ENCODE measurements around the gene APOC4.

DNA sequence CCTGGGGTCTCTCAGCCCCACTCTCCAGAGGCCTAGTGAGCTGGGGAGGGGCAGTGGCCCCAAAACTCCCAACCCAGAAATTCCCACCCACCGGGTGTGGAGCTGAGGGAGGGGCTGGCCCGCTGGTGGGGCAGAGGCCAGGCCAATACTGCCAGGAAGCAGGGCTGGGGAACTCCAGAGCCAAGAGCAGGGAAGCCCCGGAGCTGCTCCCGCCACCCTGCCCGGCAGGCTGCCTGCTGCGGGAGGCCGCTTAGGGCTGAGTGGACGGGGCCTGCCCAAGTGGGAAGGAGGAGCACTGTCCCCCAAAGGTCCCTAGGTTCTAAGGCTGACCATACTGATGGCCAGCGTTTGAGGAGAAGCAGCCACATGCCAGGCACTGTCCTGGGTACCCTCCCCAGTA lies 46.2 kb downstream of the APOC4 start:
- TF ChIP-seq EZH2phosphoT487 (IDR thresholded peaks at IDR 0.05; ENCODE audit: insufficient read depth, low read depth) = no peak
- TF ChIP-seq EZH2 (IDR thresholded peaks at IDR 0.05; ENCODE audit: insufficient read depth, poor library complexity, severe bottlenecking) = no peak
